ENCODE data around the gene UTP14C.
"Not testable (repeated sequence)": the region's sequence is repeated elsewhere in the genome, so short reads cannot be mapped to it uniquely, and the experiment has no call there.

The UTP14C gene

DNA sequence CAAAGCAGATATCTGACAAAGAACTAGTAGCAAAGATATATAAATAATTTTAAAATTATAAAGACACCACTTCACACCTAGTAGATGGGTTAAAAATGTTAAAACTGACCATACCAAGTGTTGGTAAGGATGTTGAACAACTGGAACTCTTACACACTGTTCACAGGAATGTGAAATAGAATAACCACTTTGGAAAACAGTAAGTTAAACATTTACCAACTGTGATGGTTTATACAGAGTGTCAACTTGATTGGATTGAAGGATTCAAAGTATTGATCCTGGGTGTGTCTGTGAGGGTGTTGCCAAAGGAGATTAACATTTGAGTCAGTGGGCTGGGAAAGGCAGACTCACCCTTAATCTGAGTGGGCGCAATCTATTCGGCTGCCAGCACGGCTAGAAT is 19.2 kb downstream of the UTP14C start:
- DNase-seq (ENCODE audit: low read depth), result no peak

DNA sequence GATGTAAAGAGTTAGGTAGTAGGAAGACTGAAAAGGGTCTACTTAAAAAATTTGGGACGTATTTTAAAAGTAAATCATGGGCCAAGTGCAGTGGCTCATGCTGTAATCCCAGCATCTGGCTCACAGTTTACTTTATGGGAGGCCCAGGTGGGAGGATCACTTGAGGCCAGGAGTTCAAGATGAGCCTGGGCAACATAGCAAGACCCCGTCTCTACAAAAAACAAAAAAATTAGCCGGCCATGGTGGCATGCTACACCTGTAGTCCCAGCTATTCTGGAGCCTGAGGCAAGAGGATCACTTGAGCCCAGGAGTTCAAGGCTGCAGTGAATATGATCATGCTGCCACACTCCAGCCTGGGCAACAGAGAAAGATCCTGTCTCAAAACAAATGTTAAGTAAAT is 23.0 kb downstream of the UTP14C start:
- DNase-seq (ENCODE audit: low read depth), result no peak

DNA sequence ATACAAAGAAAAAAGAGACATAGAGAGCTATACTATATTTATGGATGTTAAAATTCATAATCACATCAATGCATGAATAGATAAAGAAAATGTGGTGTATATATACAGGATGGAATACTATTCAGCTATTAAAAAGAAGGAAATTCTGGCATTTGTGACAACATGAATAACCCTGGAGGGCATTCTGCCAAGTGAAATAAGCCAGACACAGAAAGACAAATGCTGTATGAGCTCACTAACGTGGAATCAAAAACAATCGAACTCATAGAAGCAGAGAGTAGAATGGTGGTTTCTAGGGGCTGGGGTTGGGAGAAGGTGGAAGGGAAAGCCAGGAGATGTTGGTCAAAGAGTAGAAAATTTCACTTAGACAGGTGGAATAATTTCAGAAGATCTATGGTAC is 24.0 kb downstream of the UTP14C start:
- peak; percentile 27 for DNase-seq (ENCODE audit: low read depth)

DNA sequence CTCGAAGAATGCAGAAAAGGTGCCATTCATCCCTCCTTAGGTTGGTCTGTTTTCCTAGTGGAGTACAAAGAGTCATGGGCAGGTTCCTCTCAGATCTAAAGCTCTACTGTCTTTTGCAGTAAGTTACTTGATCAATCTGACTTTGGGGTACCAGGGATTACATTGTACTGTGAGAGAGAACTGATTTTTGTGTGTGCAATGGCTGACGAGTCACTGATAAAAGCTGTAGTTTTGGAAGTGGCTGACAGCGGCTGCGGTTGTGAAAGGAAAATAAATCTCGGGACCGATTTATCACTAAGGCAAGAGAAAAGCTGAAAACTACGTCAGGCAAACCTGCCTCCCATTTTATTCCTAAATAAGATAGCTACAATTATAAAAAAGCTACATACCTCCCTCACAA is 26.9 kb downstream of the UTP14C start:
- DNase-seq (ENCODE audit: low read depth), result no peak

- DNase-seq (ENCODE audit: low read depth), result no peak
Observed at GRCh38 chr13:52053460-52053859, 29.0 kb downstream of the UTP14C start.

GRCh38 chr13:52061064-52061463 is 36.6 kb downstream of the UTP14C start:
- not testable (repeated sequence) for DNase-seq (ENCODE audit: low read depth)

GRCh38 chr13:52061587-52061986 is 37.1 kb downstream of the UTP14C start:
- no peak for DNase-seq (ENCODE audit: low read depth)

DNA sequence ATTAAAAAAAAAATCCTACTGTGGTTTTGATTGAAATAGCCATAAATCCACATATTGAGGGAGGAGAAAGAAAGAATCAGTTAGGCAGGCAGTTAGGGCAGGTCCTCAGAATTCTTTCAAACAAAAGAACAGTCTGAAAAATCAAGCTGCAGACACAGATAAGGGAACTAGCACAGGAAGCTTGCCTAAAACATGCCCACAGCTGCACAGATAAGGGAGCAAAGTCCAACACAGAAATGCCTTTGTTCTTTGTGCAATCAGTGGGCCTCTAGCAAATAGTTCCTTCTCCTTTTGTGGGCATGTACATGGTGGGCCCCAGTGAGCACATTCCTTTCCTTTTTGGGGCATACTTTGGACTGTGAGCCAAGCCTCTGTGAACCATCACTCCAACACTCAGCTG is 42.7 kb downstream of the UTP14C start:
- peak; percentile 11 for DNase-seq (ENCODE audit: low read depth)

GRCh38 chr13:52070929-52071523 is 46.5 kb downstream of the UTP14C start:
- DNase-seq (ENCODE audit: low read depth), result peak; percentile 31

Measured in iris pigment epithelial cell (primary cell).